ENCODE data around the gene AZIN2.

DNA sequence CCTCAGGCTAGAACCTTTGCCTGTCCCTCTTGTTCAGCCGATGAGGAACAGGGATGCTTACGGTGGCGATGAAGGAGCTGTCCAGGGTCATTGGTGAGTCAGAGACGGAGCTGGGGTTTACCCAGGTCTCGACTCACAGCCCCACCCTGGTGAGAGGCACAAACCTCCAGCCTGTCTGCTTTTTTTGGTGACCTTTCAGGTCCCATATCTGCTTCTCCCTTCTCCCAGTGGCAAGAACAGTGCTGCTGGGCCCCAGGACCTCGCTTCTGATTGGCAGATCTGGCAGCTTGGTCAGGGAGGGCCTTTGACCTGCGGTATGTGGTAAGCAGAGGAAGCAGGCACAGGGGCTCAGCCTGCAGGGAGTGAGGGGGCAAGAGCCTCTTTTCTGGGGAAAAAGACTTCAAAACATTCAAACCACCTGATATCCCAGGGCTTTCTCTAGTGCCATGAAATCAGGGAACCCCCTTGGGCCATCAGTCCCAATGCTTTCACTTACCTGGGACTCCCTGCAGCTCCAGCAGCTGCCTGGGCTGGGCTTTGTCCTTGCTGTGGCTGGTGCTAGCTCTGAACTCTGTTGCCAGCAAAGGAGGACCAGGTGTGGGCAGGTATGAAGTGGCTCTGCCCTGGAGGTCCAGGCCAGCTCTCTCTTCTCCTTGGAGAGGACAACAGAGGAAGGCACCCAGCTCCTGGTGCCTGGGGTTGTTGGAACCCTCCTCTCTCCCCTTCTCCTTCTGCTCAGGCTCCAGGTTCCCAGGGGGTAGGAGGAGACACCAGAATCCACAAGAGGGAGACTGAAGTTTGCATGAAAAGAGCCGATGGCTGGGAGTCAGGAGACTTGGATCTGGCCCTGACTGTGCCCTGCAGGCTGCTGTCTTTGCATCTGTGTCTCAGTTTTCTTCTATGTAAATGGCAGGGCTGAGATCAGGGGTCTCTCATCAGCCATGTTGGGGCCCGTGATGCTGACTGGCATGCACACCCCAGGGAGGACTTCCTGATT, 59.5 kb downstream of the AZIN2 start:
- TF ChIP-seq SUZ12 (IDR thresholded peaks at IDR 0.05) (no peak), SP1 (IDR thresholded peaks at IDR 0.05) (no peak)
